GM13976 (cell line): Measurements from ENCODE around the gene ZMYM2.

Experiments used
- DNase-seq: peaks from one replicate; pipeline ENCODE4 v3.0.0; 2012; ENCODE audit warnings: low spot score
- CTCF ChIP-seq: IDR thresholded peaks from 2 replicates; pipeline ENCODE4 v1.5.1; 2012; ENCODE audit warnings: borderline replicate concordance, mild to moderate bottlenecking; ENCODE audit not compliant: insufficient read depth; ENCODE audit errors: extremely low read depth, missing control alignments, control extremely low read depth
- in situ Hi-C: fragments of 300-500 bp; cut with MboI; formaldehyde crosslinking; loops from one replicate; pipeline ENCODE4 v1.12.0; 2022; ENCODE audit warnings: low sequenced_read_pairs, mixed read lengths, inconsistent platforms; ENCODE audit not compliant: unreplicated experiment

Gene ZMYM2

GRCh38 chr13:20128459-20128931 is 170.0 kb downstream of the ZMYM2 start:
- in situ Hi-C loops, result no loop called here
- no peak for DNase-seq
- peak; percentile 37 for TF ChIP-seq CTCF

GRCh38 chr13:20129076-20129475 is 170.5 kb downstream of the ZMYM2 start:
- DNase-seq, result no peak
- in situ Hi-C loops, result no loop called here
- no peak for TF ChIP-seq CTCF

GRCh38 chr13:20130012-20130411 is 171.5 kb downstream of the ZMYM2 start:
- no peak for DNase-seq
- in situ Hi-C loops, result no loop called here
- no peak for TF ChIP-seq CTCF

- in situ Hi-C loops, result no loop called here
- TF ChIP-seq CTCF, result no peak
- no peak for DNase-seq
Measured at GRCh38 chr13:20130652-20131051, 172.1 kb downstream of the ZMYM2 start.

- TF ChIP-seq CTCF, result no peak
- in situ Hi-C loops, result no loop called here
- DNase-seq, result no peak
Measured at GRCh38 chr13:20131057-20131832, 172.7 kb downstream of the ZMYM2 start.

GRCh38 chr13:20132052-20132634 is 173.6 kb downstream of the ZMYM2 start:
- in situ Hi-C loops, result no loop called here
- TF ChIP-seq CTCF, result no peak
- DNase-seq, result no peak
